HCT116 (cell line): ENCODE data around the gene FNDC3B.

Experiments
- EGR1 ChIP-seq: IDR thresholded peaks from 2 replicates; pipeline ENCODE4 v1.6.1; 2012; ENCODE audit warnings: low read depth
- EZH2phosphoT487 ChIP-seq: fragments of 200-600 bp; IDR thresholded peaks from 2 replicates; pipeline ENCODE4 v1.6.1; 2018; ENCODE audit warnings: antibody characterized with exemption, borderline replicate concordance
- POLR2A ChIP-seq: IDR thresholded peaks from 2 replicates; pipeline ENCODE4 v1.7.0; 2011; ENCODE audit warnings: borderline replicate concordance; ENCODE audit not compliant: insufficient read depth, insufficient read length; ENCODE audit errors: extremely low read depth
- POLR2AphosphoS5 ChIP-seq: IDR thresholded peaks from 2 replicates; pipeline ENCODE4 v1.6.1; 2011; ENCODE audit warnings: mild to moderate bottlenecking, low read depth, low read length, moderate library complexity
- RAD21 ChIP-seq: IDR thresholded peaks from 2 replicates; pipeline ENCODE4 v1.6.1; 2012; ENCODE audit warnings: low read depth, mild to moderate bottlenecking
- TF ChIP-seq, protein P1 (sequence below), 3 experiments: fragments of 200-600 bp in 1 of 3; sonication (generic) in 1 of 3; IDR thresholded peaks in 2 of 3; conservative IDR thresholded peaks in 1 of 3; 2 replicates each; pipeline ENCODE4 v1.5.1; 2012 to 2017; ENCODE audit warnings: low read depth in 2 of 3, low read length in 2 of 3, antibody characterized with exemption in 1 of 3, borderline replicate concordance in 1 of 3, control low read depth in 1 of 3, mild to moderate bottlenecking in 1 of 3, mixed read lengths in 1 of 3, mixed run types in 1 of 3, moderate library complexity in 1 of 3; ENCODE audit not compliant: insufficient read depth in 1 of 3

DNA sequence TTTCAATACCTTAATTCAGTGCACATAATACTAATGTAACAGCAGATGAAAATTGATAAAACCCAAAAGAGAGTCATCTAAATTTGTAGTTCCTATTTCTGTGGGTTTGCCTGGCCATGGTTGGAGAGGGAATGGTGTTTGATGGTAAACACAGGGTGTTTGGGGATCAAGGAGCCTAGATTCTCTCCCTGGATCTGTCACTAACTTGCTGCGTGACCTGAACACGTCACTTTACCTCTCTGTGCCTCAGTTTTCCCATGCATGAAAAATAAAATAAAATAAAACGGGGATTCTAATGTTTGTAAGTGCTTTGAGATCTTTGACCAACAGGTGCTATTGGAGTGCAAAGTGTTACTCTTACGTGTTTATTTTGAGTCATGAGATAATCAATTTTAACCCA is 359.1 kb downstream of the FNDC3B start:
- TF ChIP-seq, protein P1, sequence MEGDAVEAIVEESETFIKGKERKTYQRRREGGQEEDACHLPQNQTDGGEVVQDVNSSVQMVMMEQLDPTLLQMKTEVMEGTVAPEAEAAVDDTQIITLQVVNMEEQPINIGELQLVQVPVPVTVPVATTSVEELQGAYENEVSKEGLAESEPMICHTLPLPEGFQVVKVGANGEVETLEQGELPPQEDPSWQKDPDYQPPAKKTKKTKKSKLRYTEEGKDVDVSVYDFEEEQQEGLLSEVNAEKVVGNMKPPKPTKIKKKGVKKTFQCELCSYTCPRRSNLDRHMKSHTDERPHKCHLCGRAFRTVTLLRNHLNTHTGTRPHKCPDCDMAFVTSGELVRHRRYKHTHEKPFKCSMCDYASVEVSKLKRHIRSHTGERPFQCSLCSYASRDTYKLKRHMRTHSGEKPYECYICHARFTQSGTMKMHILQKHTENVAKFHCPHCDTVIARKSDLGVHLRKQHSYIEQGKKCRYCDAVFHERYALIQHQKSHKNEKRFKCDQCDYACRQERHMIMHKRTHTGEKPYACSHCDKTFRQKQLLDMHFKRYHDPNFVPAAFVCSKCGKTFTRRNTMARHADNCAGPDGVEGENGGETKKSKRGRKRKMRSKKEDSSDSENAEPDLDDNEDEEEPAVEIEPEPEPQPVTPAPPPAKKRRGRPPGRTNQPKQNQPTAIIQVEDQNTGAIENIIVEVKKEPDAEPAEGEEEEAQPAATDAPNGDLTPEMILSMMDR (IDR thresholded peaks at IDR 0.05 in 2 of 3, conservative IDR thresholded peaks at IDR 0.05 in 1 of 3; ENCODE audit: borderline replicate concordance in 1 of 3, insufficient read depth in 1 of 3, low read depth in 2 of 3, low read length in 2 of 3), result no peak
- no peak for TF ChIP-seq EGR1
- no peak for TF ChIP-seq RAD21
- no peak for TF ChIP-seq POLR2A
- TF ChIP-seq POLR2AphosphoS5, result no peak
- TF ChIP-seq EZH2phosphoT487, result no peak
